Measurements from ENCODE around the gene ESR1.
"Not testable (repeated sequence)": the region's sequence is repeated elsewhere in the genome, so short reads cannot be mapped to it uniquely, and the experiment has no call there.

ESR1 gene

DNA sequence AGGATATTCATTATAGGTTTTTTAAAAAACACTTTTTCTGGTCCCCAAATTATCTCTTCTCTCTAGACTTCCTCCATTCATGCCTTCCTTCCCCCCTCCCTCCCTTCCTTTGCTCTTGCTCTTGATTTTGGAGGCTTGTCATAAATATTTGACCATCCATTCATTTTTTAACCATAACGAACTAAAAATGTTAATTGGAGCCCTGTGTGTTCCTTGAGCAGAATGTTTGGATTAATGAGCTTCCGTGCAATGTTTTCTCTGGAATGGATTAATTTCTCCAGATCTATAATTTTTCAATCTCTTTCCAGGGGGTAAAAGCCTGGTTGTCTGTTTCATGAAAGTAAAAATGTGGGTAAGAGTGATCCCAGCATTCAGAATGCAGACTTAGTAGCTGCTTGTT is 155.5 kb downstream of the ESR1 start:
- H3K9me3 ChIP-seq (replicated peaks; ENCODE audit: insufficient read depth, low read length) = no peaks in the 10 kb centered on the region
- H3K4me1 ChIP-seq (ENCODE audit: low read length) = no peaks in the 10 kb centered on the region
- H4K20me1 ChIP-seq (ENCODE audit: insufficient read depth, low read length) = no peaks in the 10 kb centered on the region
- H3K4me2 ChIP-seq (ENCODE audit: low read depth, low read length) = no peak overlapping the region
- no peaks in the 10 kb centered on the region for H3K9me2 ChIP-seq (replicated peaks; ENCODE audit: insufficient read depth, low read length)
- H3K9ac ChIP-seq (ENCODE audit: low read length) = no peak overlapping the region
- TF ChIP-seq CTCF (IDR thresholded peaks at IDR 0.05; ENCODE audit: low read length) (no peak), EZH2 (optimal IDR thresholded peaks at IDR 0.05; ENCODE audit: low read depth, low read length) (no peak), EZH2phosphoT487 (IDR thresholded peaks at IDR 0.05; ENCODE audit: low read length) (no peak)
- H3K27me3 ChIP-seq (replicated peaks; ENCODE audit: insufficient read depth, low read length) = no peaks in the 10 kb centered on the region
- H3K4me3 ChIP-seq (ENCODE audit: low read length) = no peak overlapping the region
- no peak overlapping the region for H2AFZ ChIP-seq (ENCODE audit: low read length)
- no peaks in the 10 kb centered on the region for H3K36me3 ChIP-seq (replicated peaks; ENCODE audit: insufficient read depth, low read length)
- no peak for DNase-seq
- no peak overlapping the region for H3K27ac ChIP-seq (ENCODE audit: low read length)
- H3F3A ChIP-seq (ENCODE audit: insufficient read depth, low read length) = no peaks in the 10 kb centered on the region
- no peaks in the 10 kb centered on the region for H3K79me2 ChIP-seq (ENCODE audit: low read length)

DNA sequence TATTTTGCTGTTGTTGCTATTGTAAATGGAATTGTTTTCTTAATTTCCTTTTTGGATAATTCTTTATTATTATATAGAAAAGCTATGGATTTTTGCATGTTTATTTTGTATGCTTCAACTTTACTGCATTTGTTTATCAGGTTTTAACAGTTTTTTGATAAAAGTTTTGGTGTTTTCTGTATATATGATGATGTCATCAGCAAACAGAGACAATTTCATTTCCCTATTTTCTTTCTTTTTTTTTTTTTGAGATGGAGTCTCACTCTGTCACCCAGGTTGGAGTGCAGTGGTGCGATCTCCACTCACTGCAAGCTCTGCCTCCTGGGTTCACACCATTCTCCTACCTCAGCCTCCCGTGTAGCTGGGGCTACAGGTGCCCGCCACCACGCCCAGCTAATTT is 156.9 kb downstream of the ESR1 start:
- H3K27me3 ChIP-seq (replicated peaks; ENCODE audit: insufficient read depth, low read length); H3K4me3 ChIP-seq (ENCODE audit: low read length); H4K20me1 ChIP-seq (ENCODE audit: insufficient read depth, low read length); H3K4me1 ChIP-seq (ENCODE audit: low read length); H2AFZ ChIP-seq (ENCODE audit: low read length); H3K9ac ChIP-seq (ENCODE audit: low read length); H3F3A ChIP-seq (ENCODE audit: insufficient read depth, low read length); H3K4me2 ChIP-seq (ENCODE audit: low read depth, low read length); H3K36me3 ChIP-seq (replicated peaks; ENCODE audit: insufficient read depth, low read length); H3K9me2 ChIP-seq (replicated peaks; ENCODE audit: insufficient read depth, low read length); H3K79me2 ChIP-seq (ENCODE audit: low read length); DNase-seq; H3K27ac ChIP-seq (ENCODE audit: low read length); H3K9me3 ChIP-seq (replicated peaks; ENCODE audit: insufficient read depth, low read length): not testable (repeated sequence)

DNA sequence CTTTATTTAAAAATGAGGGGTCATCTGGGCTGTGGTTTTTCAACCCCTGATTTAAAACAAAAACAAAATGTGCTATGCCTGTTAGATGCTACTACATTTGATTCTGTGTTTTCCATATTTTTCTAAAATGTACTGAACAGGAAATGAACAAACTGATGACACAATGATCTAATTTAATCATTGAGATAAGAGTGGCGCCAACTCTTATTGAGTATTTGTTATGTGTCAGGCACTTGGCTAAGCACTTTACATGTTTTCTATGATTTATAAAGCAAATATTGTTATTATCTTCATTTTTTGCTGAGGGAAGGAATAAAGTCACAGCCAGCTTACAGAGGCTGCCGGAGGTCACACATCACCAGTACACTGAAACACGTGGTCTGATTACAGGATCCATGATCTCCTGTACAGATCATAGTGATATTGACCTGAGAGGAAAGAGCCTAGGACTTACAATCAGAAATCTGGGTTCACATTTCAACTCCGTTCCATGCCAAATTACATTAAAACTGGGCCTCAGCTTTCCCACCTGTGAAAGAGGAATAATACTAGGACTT is 166.7 kb downstream of the ESR1 start:
- H3K27ac ChIP-seq (ENCODE audit: low read length) = no peak overlapping the region
- DNase-seq = no peak
- no peak overlapping the region for H3K9ac ChIP-seq (ENCODE audit: low read length)
- no peaks in the 10 kb centered on the region for H3K27me3 ChIP-seq (replicated peaks; ENCODE audit: insufficient read depth, low read length)
- H2AFZ ChIP-seq (ENCODE audit: low read length) = no peak overlapping the region
- no peak overlapping the region for H3K4me2 ChIP-seq (ENCODE audit: low read depth, low read length)
- no peaks in the 10 kb centered on the region for H3F3A ChIP-seq (ENCODE audit: insufficient read depth, low read length)
- no peaks in the 10 kb centered on the region for H4K20me1 ChIP-seq (ENCODE audit: insufficient read depth, low read length)
- H3K4me1 ChIP-seq (ENCODE audit: low read length) = no peaks in the 10 kb centered on the region
- H3K79me2 ChIP-seq (ENCODE audit: low read length) = no peaks in the 10 kb centered on the region
- no peaks in the 10 kb centered on the region for H3K36me3 ChIP-seq (replicated peaks; ENCODE audit: insufficient read depth, low read length)
- no peaks in the 10 kb centered on the region for H3K9me2 ChIP-seq (replicated peaks; ENCODE audit: insufficient read depth, low read length)
- no peaks in the 10 kb centered on the region for H3K9me3 ChIP-seq (replicated peaks; ENCODE audit: insufficient read depth, low read length)
- TF ChIP-seq CTCF (IDR thresholded peaks at IDR 0.05; ENCODE audit: low read length) (no peak), EZH2 (optimal IDR thresholded peaks at IDR 0.05; ENCODE audit: low read depth, low read length) (no peak), EZH2phosphoT487 (IDR thresholded peaks at IDR 0.05; ENCODE audit: low read length) (no peak)
- no peak overlapping the region for H3K4me3 ChIP-seq (ENCODE audit: low read length)

- Histone ChIP-seq H3K4me1 (ENCODE audit: low read length) (no peaks in the 10 kb centered on the region), H3K9me3 (replicated peaks; ENCODE audit: insufficient read depth, low read length) (no peaks in the 10 kb centered on the region), H2AFZ (ENCODE audit: low read length) (no peak overlapping the region), H3K9ac (ENCODE audit: low read length) (no peak overlapping the region), H3K79me2 (ENCODE audit: low read length) (no peaks in the 10 kb centered on the region), H4K20me1 (ENCODE audit: insufficient read depth, low read length) (no peaks in the 10 kb centered on the region), H3K9me2 (replicated peaks; ENCODE audit: insufficient read depth, low read length) (no peaks in the 10 kb centered on the region), H3K4me3 (ENCODE audit: low read length) (no peak overlapping the region), H3K27me3 (replicated peaks; ENCODE audit: insufficient read depth, low read length) (no peaks in the 10 kb centered on the region), H3K4me2 (ENCODE audit: low read depth, low read length) (no peak overlapping the region), H3K27ac (ENCODE audit: low read length) (no peak overlapping the region), H3F3A (ENCODE audit: insufficient read depth, low read length) (no peaks in the 10 kb centered on the region), H3K36me3 (replicated peaks; ENCODE audit: insufficient read depth, low read length) (no peaks in the 10 kb centered on the region)
- TF ChIP-seq EZH2 (optimal IDR thresholded peaks at IDR 0.05; ENCODE audit: low read depth, low read length) (no peak), CTCF (IDR thresholded peaks at IDR 0.05; ENCODE audit: low read length) (no peak), EZH2phosphoT487 (IDR thresholded peaks at IDR 0.05; ENCODE audit: low read length) (no peak)
- no peak for DNase-seq
Measured at GRCh38 chr6:151975795-151976194, 168.3 kb downstream of the ESR1 start.

DNA sequence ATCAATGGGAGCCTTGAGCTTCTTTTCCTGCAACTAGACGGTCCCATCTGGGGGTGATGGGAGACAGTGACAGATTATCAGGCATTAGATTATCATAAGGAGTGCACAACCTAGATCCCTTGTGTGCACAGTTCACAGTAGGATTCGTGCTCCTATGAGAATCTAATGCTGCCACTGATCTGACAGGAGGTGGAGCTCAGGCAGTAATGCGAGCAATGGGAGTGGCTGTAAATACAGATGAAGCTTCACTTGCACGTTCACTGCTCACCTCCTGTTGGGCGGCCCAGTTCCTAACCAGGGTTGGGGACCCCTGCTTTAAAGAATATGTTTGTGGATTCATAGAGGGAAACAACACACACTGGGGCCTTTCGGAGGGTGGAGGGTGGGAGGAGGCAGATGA is 180.7 kb downstream of the ESR1 start:
- H3K27ac ChIP-seq (ENCODE audit: low read length); H3K4me1 ChIP-seq (ENCODE audit: low read length); H3K9me3 ChIP-seq (replicated peaks; ENCODE audit: insufficient read depth, low read length); H3K9me2 ChIP-seq (replicated peaks; ENCODE audit: insufficient read depth, low read length); H3K36me3 ChIP-seq (replicated peaks; ENCODE audit: insufficient read depth, low read length); H3K79me2 ChIP-seq (ENCODE audit: low read length); H3F3A ChIP-seq (ENCODE audit: insufficient read depth, low read length); H4K20me1 ChIP-seq (ENCODE audit: insufficient read depth, low read length); H3K4me2 ChIP-seq (ENCODE audit: low read depth, low read length); H3K27me3 ChIP-seq (replicated peaks; ENCODE audit: insufficient read depth, low read length); H3K4me3 ChIP-seq (ENCODE audit: low read length); H2AFZ ChIP-seq (ENCODE audit: low read length); H3K9ac ChIP-seq (ENCODE audit: low read length); DNase-seq: not testable (repeated sequence)

Data from MM.1S (cell line).